Spleen (tissue), 7 donors: ENCODE measurements around the gene COBL.

ENCODE experiments used
- CTCF ChIP-seq, 11 experiments: fragments of 200-600 bp in 7 of 11; fragments of 450-650 bp in 4 of 11; sonication (generic) in 4 of 11; IDR thresholded peaks in 8 of 11; conservative IDR thresholded peaks in 3 of 11; 1 replicate in 7 of 11; 2 replicates in 4 of 11; pipeline versions ENCODE4 v1.4.0 to v1.8.0; 2016 to 2021; ENCODE audit warnings: antibody characterized with exemption in 11 of 11, inconsistent platforms in 4 of 11, mild to moderate bottlenecking in 1 of 11
- POLR2A ChIP-seq, 3 donors: fragments of 450-650 bp; IDR thresholded peaks; one replicate each; pipeline ENCODE4 v1.5.1; 2017; ENCODE audit warnings: antibody characterized with exemption in 3 of 3, mild to moderate bottlenecking in 1 of 3
- POLR2AphosphoS5 ChIP-seq, 3 donors: sonication (generic); formaldehyde crosslinking; IDR thresholded peaks; one replicate each; pipeline ENCODE4 v1.5.1; 2017; ENCODE audit warnings: antibody characterized with exemption in 3 of 3
- donor health status: DM: no; HTN: no; CAD: no; lungs with moderate emphysema.
- donor health status: DM: no; HTN: no; CAD: no.
- donor health status: DM: no; HTN: no; CAD: no.

- no peak for TF ChIP-seq POLR2A (IDR thresholded peaks at IDR 0.05)
- TF ChIP-seq CTCF (IDR thresholded peaks at IDR 0.05 in 8 of 11, conservative IDR thresholded peaks at IDR 0.05 in 3 of 11): no peak
- no peak for TF ChIP-seq POLR2AphosphoS5 (IDR thresholded peaks at IDR 0.05)
These were observed 286.9 kb downstream of the COBL start for GRCh38 chr7:51029701-51030191.
